HG03060 (cell line): ENCODE measurements around the gene ABCD4.

Experiments used
- ATAC-seq: cut with Tn5 transposase; IDR thresholded peaks from one replicate; pipeline ENCODE4 v1.9.1; 2021; ENCODE audit warnings: low read depth, moderate number of reproducible peaks; ENCODE audit not compliant: unreplicated experiment

Gene ABCD4

DNA sequence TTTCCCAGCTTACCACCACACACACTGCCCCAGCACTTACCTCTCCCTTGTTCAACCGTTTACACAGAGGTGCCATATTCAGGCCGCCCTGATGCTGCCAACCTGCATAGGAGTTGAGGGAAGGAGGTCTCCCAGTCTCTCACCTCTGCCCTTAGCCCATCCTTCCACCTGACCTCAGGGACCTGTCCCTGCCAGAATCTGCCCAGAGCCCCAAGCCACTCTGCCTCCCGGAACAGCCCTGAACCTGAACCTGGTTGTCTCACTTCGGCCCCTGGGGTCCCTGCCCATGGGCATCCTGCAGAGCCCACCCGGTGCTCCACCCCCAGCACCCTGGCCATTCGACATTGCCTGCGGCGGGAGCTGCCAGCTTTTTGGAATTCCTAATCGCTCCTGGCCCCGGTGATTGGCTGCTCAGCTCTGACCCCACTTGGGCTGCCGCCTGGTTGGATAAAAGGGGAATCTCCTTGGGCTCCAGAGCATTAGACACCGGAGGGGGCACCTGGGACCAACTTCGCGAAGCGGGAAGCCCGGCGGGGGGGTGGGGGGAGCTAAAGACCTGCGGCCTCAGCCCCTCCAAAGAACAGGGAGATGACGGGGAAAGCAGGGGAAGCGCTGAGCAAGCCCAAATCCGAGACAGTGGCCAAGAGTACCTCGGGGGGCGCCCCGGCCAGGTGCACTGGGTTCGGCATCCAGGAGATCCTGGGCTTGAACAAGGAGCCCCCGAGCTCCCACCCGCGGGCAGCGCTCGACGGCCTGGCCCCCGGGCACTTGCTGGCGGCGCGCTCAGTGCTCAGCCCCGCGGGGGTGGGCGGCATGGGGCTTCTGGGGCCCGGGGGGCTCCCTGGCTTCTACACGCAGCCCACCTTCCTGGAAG is 63.5 kb downstream of the ABCD4 start, which contains the start of gene VSX2:
Gene VSX2 (plus strand): TSS at position 476 of the 874 bp plus-strand sequence. CDS start 113 bp downstream, at position 589.
- no peak for ATAC-seq

DNA sequence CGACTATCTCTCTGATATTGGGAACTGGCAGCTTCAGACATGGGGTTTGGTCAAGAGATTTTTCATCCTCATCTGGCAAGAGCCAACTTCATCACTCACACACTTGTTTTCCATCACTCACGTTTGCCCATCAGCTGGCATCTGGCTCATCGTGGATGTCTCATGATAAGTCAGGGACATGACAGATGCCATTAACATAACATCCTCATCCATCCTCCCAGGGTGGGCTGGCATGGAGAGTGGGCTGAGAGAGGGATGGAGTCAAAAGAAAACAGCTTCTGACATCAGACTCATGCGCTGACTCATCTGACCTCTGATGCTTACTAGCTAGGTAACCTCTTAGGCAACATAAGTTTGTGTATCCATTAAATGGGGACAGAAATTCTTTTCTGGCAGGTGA is 65.3 kb downstream of the ABCD4 start:
- ATAC-seq = no peak
